ENCODE measurements around the gene WWOX. TPM values are rescaled to one million over a fixed set of nuclear protein-coding genes. Genes with fewer than 3 reads are reported as not detected.
A peak's percentile ranks its signal among the peaks of the same experiment; 100 is the strongest.

The WWOX gene
- total and polyA plus RNA-seq, 3 experiments from 2014 or later = 17.2 to 18.6 (median 18.2) TPM

GRCh38 chr16:78647491-78647890 lies 548.0 kb downstream of the WWOX start:
- Mint-ChIP-seq H3K36me3 (peaks cover 0 to 5% (median 0%) of the 10 kb centered on the region in 3 donors), H3K9me3 (no peaks in the 10 kb centered on the region)
- CTCF ChIA-PET = interaction anchor here (1.2 kb wide), 1 partner anchor 14 kb away, joined by 3 read pairs; no protein-coding TSS in a partner anchor

GRCh38 chr16:78648517-78648916 lies 549.1 kb downstream of the WWOX start:
- no peaks in the 10 kb centered on the region for H3K36me3 ChIP-seq (ENCODE audit: insufficient read depth, low read length)
- no peaks in the 10 kb centered on the region for H3K9me3 Mint-ChIP-seq
- no peaks in the 10 kb centered on the region for H3K4me1 ChIP-seq (ENCODE audit: insufficient read depth, low read length)
- H3K27ac Mint-ChIP-seq = no peak overlapping the region
- peaks cover 0 to 5% (median 0%) of the 10 kb centered on the region in 3 donors for H3K36me3 Mint-ChIP-seq
- H3K9me3 ChIP-seq (ENCODE audit: low read length) = no peaks in the 10 kb centered on the region
- H3K27me3 ChIP-seq (ENCODE audit: insufficient read depth, low read length, poor library complexity, severe bottlenecking) = no peaks in the 10 kb centered on the region
- ChIA-PET CTCF (no interaction called here), POLR2A (no interaction called here)
- no peak for DNase-seq
- no peak overlapping the region for H3K4me3 ChIP-seq (ENCODE audit: low read length)
- H3K27me3 Mint-ChIP-seq = peaks cover 0 to 2% of the 10 kb centered on the region in 2 donors
- H3K4me3 Mint-ChIP-seq = no peak overlapping the region
- H3K4me1 Mint-ChIP-seq = no peaks in the 10 kb centered on the region
- no peak overlapping the region for H3K27ac ChIP-seq (ENCODE audit: low read depth, low read length)

More at GRCh38 chr16:78647491-78647890, 548.0 kb downstream of the WWOX start:
- H3K4me3 Mint-ChIP-seq = no peak overlapping the region
- H3K27ac ChIP-seq (ENCODE audit: low read depth, low read length) = no peak overlapping the region
- peak overlapping the region in 1 of 8 donors; percentile 44 for H3K27ac Mint-ChIP-seq
- no peaks in the 10 kb centered on the region for H3K36me3 ChIP-seq (ENCODE audit: insufficient read depth, low read length)
- POLR2A ChIA-PET = no interaction called here
- H3K27me3 ChIP-seq (ENCODE audit: insufficient read depth, low read length, poor library complexity, severe bottlenecking) = no peaks in the 10 kb centered on the region
- no peak overlapping the region for H3K4me3 ChIP-seq (ENCODE audit: low read length)
- no peak for DNase-seq
- H3K9me3 ChIP-seq (ENCODE audit: low read length) = no peaks in the 10 kb centered on the region
- H3K4me1 Mint-ChIP-seq = no peaks in the 10 kb centered on the region
- peaks cover 0 to under 1% of the 10 kb centered on the region in 2 donors for H3K27me3 Mint-ChIP-seq
- H3K4me1 ChIP-seq (ENCODE audit: insufficient read depth, low read length) = no peaks in the 10 kb centered on the region

GRCh38 chr16:78650339-78651074 lies 551.1 kb downstream of the WWOX start:
- Histone ChIP-seq H3K27ac (ENCODE audit: low read depth, low read length) (no peak overlapping the region), H3K36me3 (ENCODE audit: insufficient read depth, low read length) (no peaks in the 10 kb centered on the region), H3K4me1 (ENCODE audit: insufficient read depth, low read length) (no peaks in the 10 kb centered on the region), H3K27me3 (ENCODE audit: insufficient read depth, low read length, poor library complexity, severe bottlenecking) (no peaks in the 10 kb centered on the region), H3K9me3 (ENCODE audit: low read length) (no peaks in the 10 kb centered on the region), H3K4me3 (ENCODE audit: low read length) (no peak overlapping the region)
- no peaks in the 10 kb centered on the region for H3K9me3 Mint-ChIP-seq
- H3K27ac Mint-ChIP-seq = no peak overlapping the region
- peaks cover 0 to 2% (median 0%) of the 10 kb centered on the region in 3 donors for H3K4me1 Mint-ChIP-seq
- DNase-seq = no peak
- peaks cover 0 to 2% of the 10 kb centered on the region in 2 donors for H3K27me3 Mint-ChIP-seq
- CTCF ChIA-PET = no interaction called here
- no peak overlapping the region for H3K4me3 Mint-ChIP-seq
- peaks cover 0 to 5% (median 0%) of the 10 kb centered on the region in 3 donors for H3K36me3 Mint-ChIP-seq
- POLR2A ChIA-PET = no interaction called here

GRCh38 chr16:78654929-78655328 lies 555.5 kb downstream of the WWOX start:
- DNase-seq = no peak
- Mint-ChIP-seq H3K9me3 (no peaks in the 10 kb centered on the region), H3K4me1 (peaks cover 0 to 3% (median 2%) of the 10 kb centered on the region in 3 donors), H3K36me3 (peaks cover 0 to 4% (median 2%) of the 10 kb centered on the region in 3 donors), H3K27me3 (peaks cover 0 to 2% of the 10 kb centered on the region in 2 donors), H3K27ac (no peak overlapping the region), H3K4me3 (no peak overlapping the region)
- Histone ChIP-seq H3K4me3 (ENCODE audit: low read length) (no peak overlapping the region), H3K27ac (ENCODE audit: low read depth, low read length) (no peak overlapping the region), H3K27me3 (ENCODE audit: insufficient read depth, low read length, poor library complexity, severe bottlenecking) (no peaks in the 10 kb centered on the region), H3K4me1 (ENCODE audit: insufficient read depth, low read length) (no peaks in the 10 kb centered on the region), H3K9me3 (ENCODE audit: low read length) (no peaks in the 10 kb centered on the region), H3K36me3 (ENCODE audit: insufficient read depth, low read length) (no peaks in the 10 kb centered on the region)
- ChIA-PET POLR2A (no interaction called here), CTCF (no interaction called here)

GRCh38 chr16:78655331-78656113 lies 556.1 kb downstream of the WWOX start:
- no peak for DNase-seq
- Mint-ChIP-seq H3K9me3 (no peaks in the 10 kb centered on the region), H3K4me3 (no peak overlapping the region), H3K36me3 (peaks cover 0 to 4% (median 0%) of the 10 kb centered on the region in 3 donors), H3K27ac (no peak overlapping the region), H3K27me3 (peaks cover 0 to 2% of the 10 kb centered on the region in 2 donors), H3K4me1 (peaks cover 0 to 3% (median 2%) of the 10 kb centered on the region in 3 donors)
- CTCF ChIA-PET = no interaction called here
- POLR2A ChIA-PET = no interaction called here
- Histone ChIP-seq H3K4me1 (ENCODE audit: insufficient read depth, low read length) (no peaks in the 10 kb centered on the region), H3K9me3 (ENCODE audit: low read length) (no peaks in the 10 kb centered on the region), H3K36me3 (ENCODE audit: insufficient read depth, low read length) (no peaks in the 10 kb centered on the region), H3K27ac (ENCODE audit: low read depth, low read length) (no peak overlapping the region), H3K4me3 (ENCODE audit: low read length) (no peak overlapping the region), H3K27me3 (ENCODE audit: insufficient read depth, low read length, poor library complexity, severe bottlenecking) (no peaks in the 10 kb centered on the region)

- H3K9me3 Mint-ChIP-seq = no peaks in the 10 kb centered on the region
- CTCF ChIA-PET = no interaction called here
- POLR2A ChIA-PET = no interaction called here
Measured at GRCh38 chr16:78656887-78657286, 557.4 kb downstream of the WWOX start.

GRCh38 chr16:78659216-78659615 lies 559.8 kb downstream of the WWOX start:
- Mint-ChIP-seq H3K9me3 (no peaks in the 10 kb centered on the region), H3K27me3 (peaks cover 0 to 2% of the 10 kb centered on the region in 2 donors), H3K4me3 (no peak overlapping the region), H3K36me3 (peaks cover 0 to 4% (median 2%) of the 10 kb centered on the region in 3 donors), H3K4me1 (peaks cover 0 to 3% (median 2%) of the 10 kb centered on the region in 3 donors), H3K27ac (no peak overlapping the region)
- POLR2A ChIA-PET = no interaction called here
- Histone ChIP-seq H3K27ac (ENCODE audit: low read depth, low read length) (no peak overlapping the region), H3K27me3 (ENCODE audit: insufficient read depth, low read length, poor library complexity, severe bottlenecking) (no peaks in the 10 kb centered on the region), H3K36me3 (ENCODE audit: insufficient read depth, low read length) (no peaks in the 10 kb centered on the region), H3K4me3 (ENCODE audit: low read length) (no peak overlapping the region), H3K4me1 (ENCODE audit: insufficient read depth, low read length) (no peaks in the 10 kb centered on the region), H3K9me3 (ENCODE audit: low read length) (no peaks in the 10 kb centered on the region)
- CTCF ChIA-PET = no interaction called here
- DNase-seq = no peak

More at GRCh38 chr16:78656887-78657286, 557.4 kb downstream of the WWOX start:
- H3K27ac Mint-ChIP-seq = no peak overlapping the region
- Histone ChIP-seq H3K36me3 (ENCODE audit: insufficient read depth, low read length) (no peaks in the 10 kb centered on the region), H3K9me3 (ENCODE audit: low read length) (no peaks in the 10 kb centered on the region), H3K27ac (ENCODE audit: low read depth, low read length) (no peak overlapping the region), H3K4me3 (ENCODE audit: low read length) (no peak overlapping the region), H3K27me3 (ENCODE audit: insufficient read depth, low read length, poor library complexity, severe bottlenecking) (no peaks in the 10 kb centered on the region), H3K4me1 (ENCODE audit: insufficient read depth, low read length) (no peaks in the 10 kb centered on the region)
- DNase-seq = no peak
- no peak overlapping the region for H3K4me3 Mint-ChIP-seq
- H3K36me3 Mint-ChIP-seq = peaks cover 0 to 4% (median 0%) of the 10 kb centered on the region in 3 donors
- peaks cover 0 to 3% (median 2%) of the 10 kb centered on the region in 3 donors for H3K4me1 Mint-ChIP-seq
- H3K27me3 Mint-ChIP-seq = peaks cover 0 to 4% of the 10 kb centered on the region in 2 donors

GRCh38 chr16:78659668-78660217 lies 560.3 kb downstream of the WWOX start:
- H3K4me3 ChIP-seq (ENCODE audit: low read length) = no peak overlapping the region
- H3K9me3 ChIP-seq (ENCODE audit: low read length) = no peaks in the 10 kb centered on the region
- H3K9me3 Mint-ChIP-seq = no peaks in the 10 kb centered on the region
- no peak for DNase-seq
- H3K27ac Mint-ChIP-seq = no peak overlapping the region
- H3K36me3 Mint-ChIP-seq = peaks cover 0 to 4% (median 2%) of the 10 kb centered on the region in 3 donors
- POLR2A ChIA-PET = no interaction called here
- no peaks in the 10 kb centered on the region for H3K4me1 ChIP-seq (ENCODE audit: insufficient read depth, low read length)
- peaks cover 0 to 3% (median 2%) of the 10 kb centered on the region in 3 donors for H3K4me1 Mint-ChIP-seq
- no peak overlapping the region for H3K4me3 Mint-ChIP-seq
- peaks cover 0 to 2% of the 10 kb centered on the region in 2 donors for H3K27me3 Mint-ChIP-seq
- CTCF ChIA-PET = no interaction called here
- H3K27ac ChIP-seq (ENCODE audit: low read depth, low read length) = no peak overlapping the region
- no peaks in the 10 kb centered on the region for H3K27me3 ChIP-seq (ENCODE audit: insufficient read depth, low read length, poor library complexity, severe bottlenecking)
- no peaks in the 10 kb centered on the region for H3K36me3 ChIP-seq (ENCODE audit: insufficient read depth, low read length)
